ENCODE measurements around the gene CROCC2.

CROCC2 gene

DNA sequence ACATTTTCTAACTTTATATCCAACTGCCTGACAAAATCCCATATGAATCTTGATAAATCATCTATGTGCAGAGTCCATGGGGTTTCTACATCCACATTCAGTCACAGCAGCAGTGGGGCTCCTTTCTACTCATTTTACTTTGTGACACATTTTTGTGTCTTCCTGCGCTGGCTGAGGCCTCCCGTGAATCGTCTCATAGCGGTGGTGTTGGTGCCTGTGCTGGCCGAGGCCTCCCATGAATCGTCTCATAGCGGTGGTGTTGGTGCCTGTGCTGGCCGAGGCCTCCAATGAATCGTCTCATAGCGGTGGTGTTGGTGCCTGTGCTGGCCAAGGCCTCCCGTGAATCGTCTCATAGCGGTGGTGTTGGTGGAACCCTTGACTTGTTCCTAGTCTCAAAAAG is 109.3 kb downstream of the CROCC2 start:
- DNase-seq (ENCODE audit: low read depth in 2 of 2) = no peak

DNA sequence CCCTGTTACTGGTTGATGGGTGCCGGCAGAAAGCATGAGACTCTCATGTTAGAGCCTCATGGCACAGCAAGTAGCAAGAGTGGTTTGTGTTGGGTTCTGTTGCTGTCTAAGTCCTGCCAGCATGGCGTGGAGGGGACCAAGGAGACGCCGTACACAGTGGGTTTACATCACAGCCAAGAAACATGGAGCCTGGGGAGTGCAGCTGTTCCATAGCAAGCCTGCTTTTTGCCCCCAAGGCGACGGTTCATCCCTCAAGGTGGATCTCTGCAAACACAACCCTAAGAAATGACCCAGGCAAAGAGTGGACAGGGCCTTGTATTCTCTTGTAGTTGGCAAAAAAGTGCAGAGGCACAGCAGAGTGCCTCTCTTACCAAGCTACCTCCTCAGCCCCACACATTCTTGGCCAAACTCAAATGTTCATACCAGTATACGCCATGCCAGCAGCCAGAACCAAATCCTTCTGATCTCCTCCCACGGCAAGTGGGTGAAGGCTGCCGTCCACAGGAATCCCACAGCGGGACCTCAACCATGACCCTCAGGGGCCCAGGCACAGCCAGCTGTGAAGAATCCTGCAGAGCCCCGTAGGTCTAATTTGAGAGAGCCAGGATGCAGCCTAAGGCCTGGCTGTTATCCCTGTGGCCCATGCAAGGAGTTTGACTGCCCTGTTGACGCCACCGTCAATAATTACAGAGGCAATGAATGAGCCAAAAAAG is 111.2 kb downstream of the CROCC2 start:
- no peak for DNase-seq (ENCODE audit: low read depth in 2 of 2)

DNA sequence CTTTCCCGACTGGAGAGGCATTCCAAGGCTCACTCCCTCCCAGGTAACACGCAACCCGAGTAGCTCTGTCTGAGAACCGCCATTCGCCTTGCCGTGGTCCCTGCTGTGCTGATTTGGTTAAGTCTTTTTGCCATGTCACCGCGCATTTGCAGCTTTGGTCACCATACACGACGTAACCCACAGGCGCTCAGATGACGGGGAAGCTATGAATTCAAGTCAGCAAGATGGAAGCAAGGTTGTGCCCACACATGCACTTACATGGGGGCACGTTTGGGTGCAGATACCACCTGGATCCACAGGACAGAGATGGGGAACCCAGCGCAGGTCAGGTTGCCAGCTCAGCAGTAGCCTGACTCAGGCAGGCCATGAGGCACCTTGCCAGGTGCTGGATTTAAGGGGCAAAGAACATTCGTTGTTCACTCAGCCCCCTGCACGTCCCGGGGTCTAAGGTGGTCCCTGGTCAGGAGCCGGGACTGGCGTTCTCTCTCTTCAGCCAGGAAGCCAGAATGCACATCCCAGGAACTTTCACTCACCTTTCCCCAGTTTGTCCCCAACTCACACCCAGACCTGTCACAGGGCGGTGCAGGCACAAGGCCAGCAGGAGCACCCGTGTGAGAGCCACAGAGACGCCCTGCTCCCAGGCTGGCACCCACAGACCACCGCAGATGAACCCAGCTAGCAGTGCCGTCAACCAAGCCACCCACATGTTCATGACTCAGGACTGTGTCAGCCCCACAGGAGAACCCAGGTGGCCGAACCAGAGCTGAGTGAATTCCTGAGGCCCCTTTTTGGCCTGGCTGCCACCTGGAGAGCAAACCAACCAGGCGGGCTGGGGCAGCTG is 112.1 kb downstream of the CROCC2 start:
- no peak for DNase-seq (ENCODE audit: low read depth in 2 of 2)

DNA sequence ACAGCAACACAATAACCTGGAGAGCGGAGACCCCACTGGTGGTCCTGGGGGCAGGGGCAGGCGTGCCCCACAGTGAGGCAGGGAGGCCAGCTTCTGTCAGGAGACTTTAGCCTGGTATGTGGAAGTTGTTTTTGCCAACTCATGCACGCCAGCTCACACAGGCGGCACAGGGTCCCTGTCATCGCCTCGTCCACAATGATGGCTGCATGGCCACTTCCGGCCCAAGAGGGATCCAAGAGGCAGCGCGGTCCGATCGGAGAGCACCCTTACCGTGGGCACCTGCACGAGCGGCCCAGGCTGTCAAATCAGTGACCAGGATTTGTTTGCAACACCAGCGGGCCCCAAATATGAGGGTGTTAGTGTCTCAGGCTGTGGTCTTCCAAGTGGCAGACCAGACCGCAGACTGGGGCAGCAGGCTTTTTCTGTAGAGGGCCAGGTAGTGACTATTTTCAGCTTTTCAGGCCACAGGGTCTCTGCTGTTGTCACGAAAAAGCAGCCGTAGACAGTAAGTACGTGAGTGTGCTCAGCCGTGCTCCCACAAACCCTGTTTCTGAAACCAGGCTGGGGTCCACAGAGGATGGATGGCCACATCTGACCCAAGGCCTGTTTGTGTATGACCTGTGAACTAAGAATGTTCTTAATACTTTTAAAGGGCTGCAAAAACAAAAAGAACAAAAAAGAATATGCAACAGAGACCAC is 113.5 kb downstream of the CROCC2 start:
- no peak for DNase-seq (ENCODE audit: low read depth in 2 of 2)

DNA sequence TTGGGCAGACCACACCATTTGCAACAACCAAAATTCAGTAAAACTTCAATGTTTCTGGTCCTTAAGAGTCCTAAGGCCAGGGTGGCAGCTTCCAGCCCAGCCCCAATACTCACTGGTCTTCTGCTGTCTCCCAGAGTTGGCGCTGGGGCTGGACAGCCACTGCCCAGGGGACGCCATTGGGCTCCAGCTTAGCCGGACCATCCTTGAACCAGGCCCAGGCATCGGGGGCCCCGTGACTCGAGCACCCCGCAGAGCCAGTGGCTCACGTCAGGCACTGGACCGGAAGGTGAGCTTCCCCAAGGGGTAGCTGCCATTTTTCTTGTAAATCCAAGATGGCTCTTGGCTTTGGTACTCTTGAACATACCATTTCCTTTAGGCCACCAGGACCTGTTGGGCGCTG is 114.1 kb downstream of the CROCC2 start:
- no peak for DNase-seq (ENCODE audit: low read depth in 2 of 2)

DNA sequence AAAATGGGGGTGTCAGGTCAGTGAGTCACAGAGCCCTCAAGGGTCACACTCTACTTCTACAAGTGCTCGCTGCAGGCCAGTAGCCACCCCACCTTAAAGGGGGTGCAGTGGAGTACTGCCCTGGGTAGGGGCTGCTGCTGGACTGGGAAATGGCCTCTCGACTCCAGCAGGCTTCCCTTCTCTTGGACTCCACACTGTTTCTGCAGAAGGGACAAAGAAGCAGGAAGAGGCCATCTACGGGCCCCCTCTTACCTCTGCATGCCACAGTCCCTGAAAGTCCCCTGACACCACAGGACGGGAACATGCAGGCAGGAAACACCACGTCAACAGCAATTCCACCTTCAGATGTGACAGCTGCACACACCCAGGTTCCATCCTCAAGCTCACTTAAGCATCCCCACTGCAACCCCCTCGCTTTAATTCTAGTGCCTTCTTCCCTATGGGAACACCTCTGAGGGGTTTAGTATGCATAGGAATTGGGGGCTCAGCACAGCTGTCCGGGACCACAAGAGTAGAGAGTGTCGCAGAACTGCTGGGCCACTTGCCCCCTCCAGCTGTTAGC is 114.6 kb downstream of the CROCC2 start:
- no peak for DNase-seq (ENCODE audit: low read depth in 2 of 2)

DNA sequence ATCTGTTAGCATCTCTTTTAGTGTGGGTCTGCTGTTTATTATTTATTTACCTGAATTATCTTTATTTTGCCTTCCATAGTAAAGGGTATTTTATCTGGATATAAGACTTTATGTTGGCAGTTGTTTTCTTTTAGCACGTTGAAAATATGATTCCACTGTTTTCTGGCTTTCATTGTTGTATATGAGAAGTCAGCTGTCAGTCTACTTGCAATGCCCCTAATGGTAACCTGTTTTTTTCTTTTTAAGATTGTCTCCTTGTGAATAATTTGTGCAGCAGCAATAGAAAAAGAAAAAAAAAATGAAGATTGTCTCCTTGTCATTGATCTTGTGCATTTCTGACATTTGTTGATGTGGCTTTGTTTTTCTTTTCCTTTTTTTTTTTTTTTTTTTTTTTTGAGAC is 119.5 kb downstream of the CROCC2 start:
- DNase-seq (ENCODE audit: low read depth in 2 of 2) = no peak

DNA sequence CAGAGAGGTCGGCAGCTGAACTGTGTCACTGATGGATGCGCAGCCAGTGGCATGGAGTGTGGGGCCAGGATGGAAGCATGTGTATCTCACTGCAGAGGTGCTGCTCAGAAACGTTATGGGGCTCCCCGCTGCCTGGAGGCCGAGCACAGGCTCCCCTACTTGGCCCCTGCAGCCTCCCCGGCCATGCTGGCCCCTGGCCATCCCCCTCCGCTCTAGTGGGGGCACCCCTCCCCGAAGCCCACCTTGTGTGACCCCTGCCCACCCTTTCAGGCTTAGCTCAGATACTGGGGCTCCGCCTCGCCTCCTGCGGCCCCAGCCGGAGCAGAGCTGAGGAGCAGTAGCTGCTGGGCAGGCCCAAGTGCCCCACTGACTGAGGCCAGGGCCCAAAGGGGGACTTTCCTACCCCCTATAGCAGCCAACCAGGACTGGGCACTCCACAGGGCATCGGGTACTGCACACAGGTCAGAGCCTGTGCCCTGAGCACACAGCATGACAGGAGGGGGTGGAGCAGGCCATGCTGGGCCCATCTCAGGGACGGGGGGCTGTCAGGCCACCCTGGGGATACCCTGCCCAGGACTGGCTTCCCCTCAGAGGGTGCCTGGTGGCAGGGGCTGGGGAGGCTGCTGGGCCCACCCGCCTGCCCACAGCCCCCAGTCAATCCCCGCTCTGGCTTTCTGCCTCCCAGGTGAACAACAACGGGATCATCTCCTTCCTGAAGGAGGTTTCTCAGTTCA is 123.6 kb downstream of the CROCC2 start:
- no peak for DNase-seq (ENCODE audit: low read depth in 2 of 2)

DNA sequence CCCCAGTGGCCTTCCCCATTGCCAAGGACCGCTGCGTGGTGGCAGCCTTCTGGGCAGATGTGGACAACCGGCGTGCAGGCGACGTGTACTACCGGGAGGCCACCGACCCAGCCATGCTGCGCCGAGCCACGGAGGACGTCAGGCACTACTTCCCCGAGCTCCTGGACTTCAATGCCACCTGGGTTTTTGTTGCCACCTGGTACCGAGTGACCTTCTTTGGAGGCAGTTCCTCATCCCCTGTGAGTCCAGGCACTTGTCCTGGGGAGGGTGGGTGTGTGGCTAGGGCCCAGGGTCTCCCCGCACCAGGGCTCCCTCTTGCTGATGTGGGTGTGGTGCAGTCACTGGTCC is 124.2 kb downstream of the CROCC2 start:
- no peak for DNase-seq (ENCODE audit: low read depth in 2 of 2)

DNA sequence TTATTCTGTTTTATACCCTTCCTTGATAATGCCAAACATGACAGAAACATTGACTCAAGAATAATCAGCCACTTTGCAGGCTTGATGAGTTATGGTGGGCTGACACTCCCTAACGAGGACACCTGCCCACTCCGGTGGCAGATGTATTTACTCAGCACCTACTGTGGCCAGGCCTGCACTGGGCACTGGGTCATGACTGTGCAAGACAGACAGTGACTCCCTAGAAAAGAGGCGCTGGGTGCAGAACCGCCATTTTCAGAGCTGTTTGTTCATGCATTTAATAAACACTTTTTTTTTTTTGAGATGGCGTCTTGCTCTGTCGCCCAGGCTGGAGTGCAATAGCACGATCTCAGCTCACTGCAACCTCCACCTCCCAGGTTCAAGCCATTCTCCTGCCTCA is 124.7 kb downstream of the CROCC2 start:
- no peak for DNase-seq (ENCODE audit: low read depth in 2 of 2)

DNA sequence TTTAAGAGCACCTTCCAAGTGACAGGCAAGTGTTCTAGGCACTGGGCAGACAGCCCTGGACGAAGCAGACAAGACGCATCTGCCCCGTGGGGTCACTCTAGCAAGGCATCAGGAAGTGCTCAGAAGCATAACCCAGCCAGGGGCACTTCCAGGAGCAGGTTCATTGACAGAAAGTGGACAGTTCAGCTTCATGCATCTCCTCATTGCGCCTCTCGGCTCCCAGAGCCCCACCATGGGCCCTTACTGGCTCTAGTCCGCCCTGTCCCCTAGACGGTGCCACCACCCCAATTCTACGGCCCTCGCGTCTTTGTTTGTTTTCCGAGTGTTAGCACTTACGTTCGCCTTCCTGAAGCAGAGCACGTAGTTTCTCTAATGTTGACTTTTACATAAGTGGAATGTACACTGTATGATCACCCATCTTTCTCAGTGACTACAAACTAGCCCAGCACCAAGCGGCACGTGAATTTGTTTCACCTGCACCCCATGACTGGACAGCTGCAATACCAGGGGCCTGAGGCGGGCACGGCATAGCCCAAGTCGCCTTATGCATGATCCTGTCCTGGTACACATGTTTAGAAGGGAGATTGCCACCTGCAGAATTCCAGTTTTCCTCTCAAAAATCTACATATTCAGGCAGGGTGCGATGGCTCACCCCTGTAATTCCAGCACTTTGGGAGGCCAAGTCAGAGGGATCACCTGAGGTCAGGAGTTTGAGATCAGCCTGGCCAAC is 125.5 kb downstream of the CROCC2 start:
- DNase-seq (ENCODE audit: low read depth in 2 of 2) = no peak

DNA sequence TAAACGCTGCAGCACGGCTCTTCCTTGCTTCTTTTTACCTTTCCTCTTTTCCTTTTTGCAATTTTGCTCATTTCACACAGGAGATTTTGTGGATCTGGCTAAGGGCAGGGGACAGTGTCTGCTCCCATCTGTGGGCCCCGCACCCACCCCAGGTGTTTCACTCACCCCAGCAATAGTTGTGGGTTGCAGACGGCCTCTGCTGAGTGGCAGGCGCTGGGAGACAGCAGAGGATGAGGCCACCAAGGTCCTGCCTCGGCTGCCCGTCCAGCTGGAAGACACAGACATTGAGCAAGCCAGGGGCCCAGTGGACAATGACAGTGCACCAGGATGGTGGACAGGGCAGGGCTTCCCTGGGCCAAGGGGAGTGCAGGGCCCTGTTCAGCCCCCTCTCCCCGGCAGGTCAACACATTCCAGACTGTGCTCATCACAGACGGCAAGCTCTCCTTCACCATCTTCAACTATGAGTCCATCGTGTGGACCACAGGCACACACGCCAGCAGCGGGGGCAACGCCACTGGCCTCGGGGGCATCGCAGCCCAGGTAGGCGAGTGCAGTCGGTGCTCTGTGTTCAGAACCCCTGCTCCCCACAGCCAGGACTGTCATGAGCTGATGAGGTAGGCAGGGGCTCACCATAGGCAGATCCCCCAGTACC is 127.3 kb downstream of the CROCC2 start:
- DNase-seq (ENCODE audit: low read depth in 2 of 2) = no peak

DNA sequence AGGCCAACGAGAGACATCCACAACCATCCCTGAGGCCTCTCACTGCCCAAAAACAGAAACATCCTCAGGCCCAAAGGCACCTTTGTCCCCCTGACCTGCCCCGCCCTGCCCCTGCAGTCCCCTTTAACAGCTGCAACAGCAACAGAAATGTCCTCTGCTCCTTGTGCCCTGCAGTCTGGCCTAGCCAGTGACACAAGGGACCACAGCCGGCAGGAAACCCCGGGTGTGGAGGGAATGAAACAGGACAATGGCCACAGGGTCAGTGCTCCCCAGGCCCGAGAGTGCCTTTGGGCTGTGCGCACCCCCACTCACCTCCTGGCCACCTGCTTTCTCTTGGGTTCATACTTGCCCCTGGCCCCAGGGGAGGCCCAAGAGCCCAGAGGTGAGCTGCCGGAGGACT is 127.9 kb downstream of the CROCC2 start:
- no peak for DNase-seq (ENCODE audit: low read depth in 2 of 2)

DNA sequence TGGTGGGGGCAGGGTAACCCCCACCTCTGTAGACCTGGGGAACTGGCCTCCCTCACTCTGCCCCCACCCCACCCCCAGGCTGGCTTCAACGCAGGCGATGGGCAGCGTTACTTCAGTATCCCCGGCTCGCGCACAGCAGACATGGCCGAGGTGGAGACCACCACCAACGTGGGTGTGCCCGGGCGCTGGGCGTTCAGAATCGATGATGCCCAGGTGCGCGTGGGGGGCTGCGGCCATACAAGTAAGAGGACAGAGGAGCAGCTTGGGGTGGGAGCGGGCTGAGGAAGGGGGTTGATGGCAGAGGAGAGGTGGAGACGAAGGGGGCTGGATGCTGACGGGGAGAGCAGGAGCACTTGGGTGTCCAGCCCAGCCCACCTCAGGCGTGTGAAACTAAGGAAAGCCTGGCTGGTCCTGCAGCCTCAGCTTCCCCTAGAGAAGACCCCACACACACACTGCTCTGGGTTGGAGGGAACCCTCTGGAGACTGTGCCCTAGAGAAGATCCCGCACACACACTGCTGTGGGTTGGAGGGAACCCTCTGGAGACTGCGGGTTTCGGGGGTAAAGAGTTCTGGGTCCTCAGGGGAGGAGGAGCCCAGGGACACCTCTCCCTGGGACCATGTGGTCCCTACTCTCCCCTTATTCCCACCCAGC is 128.5 kb downstream of the CROCC2 start:
- DNase-seq (ENCODE audit: low read depth in 2 of 2) = no peak

DNA sequence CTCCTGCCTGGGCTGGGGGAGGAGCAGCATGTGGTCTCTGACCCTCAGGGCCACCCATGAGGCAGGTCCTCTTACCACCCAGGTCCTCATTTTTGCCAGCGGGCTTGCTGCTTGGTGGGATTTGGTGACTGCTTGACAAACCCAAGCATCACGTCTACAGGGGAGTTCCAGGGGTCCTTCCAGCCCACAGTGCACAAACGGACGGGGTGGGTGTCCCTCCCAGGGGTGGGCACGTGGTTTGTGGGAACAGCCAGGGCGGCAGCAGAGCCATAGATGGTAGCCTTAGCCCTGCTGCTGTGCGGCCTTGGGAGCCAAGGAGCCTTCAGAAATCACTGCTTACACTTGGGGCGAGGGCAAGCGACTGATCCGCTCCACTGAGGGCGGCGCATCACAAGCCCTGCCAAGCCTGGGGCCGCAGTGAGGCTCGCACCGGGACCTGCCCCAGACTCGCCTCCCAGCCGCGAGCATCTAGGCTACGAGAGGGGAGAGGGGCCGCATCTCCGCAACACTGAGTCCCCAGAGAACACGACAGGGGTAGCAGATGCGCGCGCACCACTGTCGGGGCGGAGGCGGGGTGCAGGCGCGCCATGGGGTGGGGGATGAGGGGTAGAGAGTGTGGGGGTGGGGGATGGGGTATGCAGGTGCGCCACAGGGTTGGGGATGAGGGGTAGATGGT is 129.1 kb downstream of the CROCC2 start:
- no peak for DNase-seq (ENCODE audit: low read depth in 2 of 2)

DNA sequence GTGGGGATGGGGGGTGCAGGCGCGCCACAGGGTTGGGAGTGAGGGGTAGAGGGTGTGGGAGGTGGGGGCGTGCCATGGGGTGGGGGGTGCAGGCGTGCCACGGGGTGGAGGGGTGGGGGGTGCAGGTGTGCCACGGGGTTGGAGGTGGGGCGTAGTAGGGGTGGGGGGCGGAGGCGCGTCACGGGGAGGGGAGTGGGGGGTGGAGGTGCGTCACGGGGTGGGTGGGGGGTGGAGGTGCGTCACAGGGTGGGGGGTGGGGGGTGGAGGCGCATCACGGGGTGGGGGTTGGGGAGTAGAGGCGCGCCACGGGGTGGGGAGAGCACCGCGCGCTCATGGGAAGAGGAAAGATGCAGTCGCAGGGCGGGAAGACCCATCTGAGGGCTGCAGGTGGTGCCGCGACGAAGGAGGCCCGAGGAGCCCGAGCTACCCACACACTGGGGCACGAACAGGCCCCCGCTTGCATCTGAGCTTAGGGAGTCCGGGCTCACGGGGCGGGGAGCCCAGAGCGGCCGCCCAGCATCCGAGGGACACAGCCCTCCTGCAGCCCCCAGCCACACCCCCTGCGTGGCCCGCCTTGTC is 129.8 kb downstream of the CROCC2 start:
- DNase-seq (ENCODE audit: low read depth in 2 of 2) = no peak

DNA sequence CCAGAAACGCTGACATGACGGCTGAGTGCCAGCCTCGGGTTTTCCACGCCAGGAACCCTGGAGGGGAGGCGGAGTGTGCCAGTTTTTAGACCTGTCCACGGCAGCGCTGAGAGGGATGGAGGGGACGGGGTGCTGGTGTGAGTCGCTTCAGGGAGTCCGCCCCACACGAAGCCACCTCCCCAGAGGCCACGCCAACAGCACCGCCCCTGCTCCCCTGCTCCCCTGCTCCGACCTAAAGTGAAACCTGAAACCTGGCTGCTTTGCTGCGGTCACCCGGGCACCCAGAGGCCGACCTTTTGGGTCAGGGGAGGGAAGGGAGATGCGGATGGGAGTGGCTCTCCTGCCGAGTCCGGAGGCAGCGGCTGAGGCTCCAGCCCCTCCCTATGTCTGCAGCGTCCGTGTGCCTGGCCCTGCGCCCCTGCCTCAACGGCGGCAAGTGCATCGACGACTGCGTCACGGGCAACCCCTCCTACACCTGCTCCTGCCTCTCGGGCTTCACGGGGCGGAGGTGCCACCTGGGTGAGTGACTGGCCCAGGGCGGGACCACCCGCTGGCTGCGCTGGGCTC is 130.3 kb downstream of the CROCC2 start:
- DNase-seq (ENCODE audit: low read depth in 2 of 2) = peak; percentile 17 to 39

DNA sequence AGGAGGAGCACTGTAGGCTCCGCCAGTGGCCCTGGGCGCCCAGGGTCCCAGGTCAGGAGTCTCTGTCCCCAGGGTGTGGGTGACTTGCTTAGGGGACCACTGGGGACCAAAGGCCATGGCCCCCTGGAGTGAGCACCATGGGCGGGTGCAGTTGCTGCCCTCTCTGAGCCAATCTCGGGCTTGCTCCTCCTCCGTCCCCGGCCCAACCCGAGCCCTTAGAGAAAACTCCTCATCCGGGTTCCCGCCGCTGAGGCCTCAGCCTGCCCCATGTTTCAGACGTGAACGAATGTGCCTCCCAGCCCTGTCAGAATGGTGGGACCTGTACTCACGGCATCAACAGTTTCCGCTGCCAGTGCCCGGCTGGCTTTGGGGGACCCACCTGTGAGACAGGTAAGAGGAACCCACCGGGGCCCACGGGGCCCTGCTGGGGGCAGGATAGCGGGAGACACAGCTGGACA is 130.9 kb downstream of the CROCC2 start:
- no peak for DNase-seq (ENCODE audit: low read depth in 2 of 2)

DNA sequence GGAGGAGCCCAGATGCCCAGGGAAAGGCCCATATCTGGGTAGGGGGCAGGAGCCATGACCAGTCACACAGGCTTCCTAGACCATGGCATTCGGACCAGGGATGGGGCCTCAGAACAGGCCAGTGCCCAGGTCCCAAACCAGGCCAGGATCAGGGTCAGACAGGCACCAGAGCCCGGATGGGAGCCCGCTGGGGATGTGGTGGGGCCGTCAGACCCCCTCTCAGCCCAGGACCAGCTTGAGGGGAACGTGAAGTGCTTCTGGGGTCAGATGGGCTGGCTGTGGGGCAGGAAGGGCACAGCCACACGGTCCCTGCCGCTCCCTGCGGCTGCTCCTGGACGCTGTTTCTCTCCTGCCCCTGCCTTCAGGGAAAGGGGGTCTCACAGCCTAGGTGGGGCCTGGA is 131.4 kb downstream of the CROCC2 start:
- no peak for DNase-seq (ENCODE audit: low read depth in 2 of 2)

All from stimulated activated CD4-positive, alpha-beta T cell treated with anti-CD3 and anti-CD28 coated beads, Interleukin-4, amount 100 ng/mL, for 48 hours (primary cell).